ENCODE results near the gene TKTL1.
"Not testable (repeated sequence)": the region's sequence is repeated elsewhere in the genome, so short reads cannot be mapped to it uniquely, and the experiment has no call there.

TKTL1 gene

GRCh38 chrX:154309041-154309775 is 13.6 kb downstream of the TKTL1 start:
- DNase-seq, result no peak

GRCh38 chrX:154310616-154311536 is 15.3 kb downstream of the TKTL1 start:
- DNase-seq, result no peak

- DNase-seq, result no peak
These were observed 16.5 kb downstream of the TKTL1 start for GRCh38 chrX:154312116-154312515.

- no peak for DNase-seq
These were observed 17.6 kb downstream of the TKTL1 start for GRCh38 chrX:154313147-154313546.

- DNase-seq, result no peak
These were observed 19.8 kb downstream of the TKTL1 start for GRCh38 chrX:154315416-154315815.

- peak; percentile 30 for DNase-seq
These were observed 21.9 kb downstream of the TKTL1 start for GRCh38 chrX:154317391-154317995.

- DNase-seq, result no peak
These were observed 24.8 kb downstream of the TKTL1 start for GRCh38 chrX:154320406-154320805.

- no peak for DNase-seq
These were observed 25.6 kb downstream of the TKTL1 start for GRCh38 chrX:154321152-154321551.

GRCh38 chrX:154321594-154321993 is 26.0 kb downstream of the TKTL1 start:
- peak; percentile 46 for DNase-seq

GRCh38 chrX:154322890-154323289 is 27.3 kb downstream of the TKTL1 start:
- DNase-seq, result no peak

GRCh38 chrX:154323537-154323936 is 27.9 kb downstream of the TKTL1 start:
- no peak for DNase-seq

- no peak for DNase-seq
These were observed 29.9 kb downstream of the TKTL1 start for GRCh38 chrX:154325541-154325940.

GRCh38 chrX:154327038-154327820 is 31.6 kb downstream of the TKTL1 start:
- peak; percentile 76 for DNase-seq

GRCh38 chrX:154328646-154329045 is 33.1 kb downstream of the TKTL1 start:
- DNase-seq, result no peak

GRCh38 chrX:154329294-154329693 is 33.7 kb downstream of the TKTL1 start:
- DNase-seq, result no peak

GRCh38 chrX:154332561-154332960 is 37.0 kb downstream of the TKTL1 start:
- no peak for DNase-seq

GRCh38 chrX:154333116-154333515 is 37.5 kb downstream of the TKTL1 start:
- DNase-seq, result no peak

- DNase-seq, result no peak
These were observed 38.3 kb downstream of the TKTL1 start for GRCh38 chrX:154333837-154334271.

GRCh38 chrX:154334496-154334895 is 38.9 kb downstream of the TKTL1 start:
- DNase-seq, result no peak

- not testable (repeated sequence) for DNase-seq
These were observed 46.1 kb downstream of the TKTL1 start for GRCh38 chrX:154341399-154342298.

- not testable (repeated sequence) for DNase-seq
These were observed 47.5 kb downstream of the TKTL1 start for GRCh38 chrX:154343063-154343462.

All from CD4-positive, alpha-beta T cell treated with Interleukin-6 for 4 hours (primary cell).